ENCODE data around the gene KLF17. TPM values are rescaled to one million over a fixed set of nuclear protein-coding genes. Genes with fewer than 3 reads are reported as not detected.

KLF17 gene
- total and polyA plus RNA-seq, 2 of the 8 experiments (the other 6 are each of a cell fraction or from before 2014, with no cell fraction given) = not detected

- TF ChIP-seq CTCF (IDR thresholded peaks at IDR 0.05; ENCODE audit: control extremely low read depth in 1 of 3, insufficient read depth in 1 of 3, low read depth in 1 of 3, low read length in 3 of 3) = no peak
- no peak for TF ChIP-seq RFX5 (IDR thresholded peaks at IDR 0.05; ENCODE audit: borderline replicate concordance, low read depth, low read length)
- no peak for TF ChIP-seq ATF3 (IDR thresholded peaks at IDR 0.05; ENCODE audit: insufficient read depth, low read depth, low read length)
- TF ChIP-seq SIN3A (conservative IDR thresholded peaks at IDR 0.05 in 1 of 2, IDR thresholded peaks at IDR 0.05 in 1 of 2; ENCODE audit: low read depth in 1 of 2, low read length in 2 of 2) = no peak
- no peak for TF ChIP-seq TBP (IDR thresholded peaks at IDR 0.05; ENCODE audit: low read depth, low read length)
- TF ChIP-seq FOSL1 (IDR thresholded peaks at IDR 0.05; ENCODE audit: insufficient read depth, low read depth, low read length) = no peak
These were observed 24.6 kb upstream of the KLF17 start (continued) for GRCh38 chr1:44094047-44094446.

All from H1 (cell line).